Neural crest cell (in vitro differentiated cells): Measurements from ENCODE around the gene TPRN. TPM values are rescaled to one million over a fixed set of nuclear protein-coding genes. Genes with fewer than 3 reads are reported as not detected.
"Not testable (repeated sequence)": the region's sequence is repeated elsewhere in the genome, so short reads cannot be mapped to it uniquely, and the experiment has no call there.

Experiments
- DNase-seq: peaks from one replicate; pipeline ENCODE4 v3.0.0; 2021; ENCODE audit warnings: low read depth, mixed read lengths, low spot score
- H3K27ac Mint-ChIP-seq: one replicate; pipeline ENCODE4 v1.8.0; 2021; ENCODE audit warnings: mild to moderate bottlenecking, mixed read lengths; ENCODE audit not compliant: unreplicated experiment
- H3K27me3 Mint-ChIP-seq: 2 replicates; pipeline ENCODE4 v1.8.0; 2021; ENCODE audit warnings: low read depth, mild to moderate bottlenecking, mixed read lengths
- H3K36me3 Mint-ChIP-seq: 2 replicates; pipeline ENCODE4 v1.8.0; 2021; ENCODE audit warnings: low read depth, mild to moderate bottlenecking, mixed read lengths
- H3K4me1 Mint-ChIP-seq: 2 replicates; pipeline ENCODE4 v1.8.0; 2021; ENCODE audit warnings: mixed read lengths
- H3K4me3 Mint-ChIP-seq: one replicate; pipeline ENCODE4 v1.8.0; 2021; ENCODE audit warnings: mild to moderate bottlenecking, mixed read lengths
- H3K9me3 Mint-ChIP-seq: 2 replicates; pipeline ENCODE4 v1.8.0; 2021; ENCODE audit warnings: mixed read lengths
- total RNA-seq: library from RNA; stranded (reverse); gene quantifications from 2 replicates; pipeline ENCODE4 v1.2.1, GENCODE V29; 2021
- TF ChIP-seq, protein P1 (sequence below): fragments of 200-600 bp; sonication (generic); conservative IDR thresholded peaks from 2 replicates; pipeline ENCODE4 v1.5.0; 2021; ENCODE audit warnings: antibody characterized with exemption, mild to moderate bottlenecking

The TPRN gene
- total RNA-seq, 1 donor from 2014 or later, result 25.1 TPM

DNA sequence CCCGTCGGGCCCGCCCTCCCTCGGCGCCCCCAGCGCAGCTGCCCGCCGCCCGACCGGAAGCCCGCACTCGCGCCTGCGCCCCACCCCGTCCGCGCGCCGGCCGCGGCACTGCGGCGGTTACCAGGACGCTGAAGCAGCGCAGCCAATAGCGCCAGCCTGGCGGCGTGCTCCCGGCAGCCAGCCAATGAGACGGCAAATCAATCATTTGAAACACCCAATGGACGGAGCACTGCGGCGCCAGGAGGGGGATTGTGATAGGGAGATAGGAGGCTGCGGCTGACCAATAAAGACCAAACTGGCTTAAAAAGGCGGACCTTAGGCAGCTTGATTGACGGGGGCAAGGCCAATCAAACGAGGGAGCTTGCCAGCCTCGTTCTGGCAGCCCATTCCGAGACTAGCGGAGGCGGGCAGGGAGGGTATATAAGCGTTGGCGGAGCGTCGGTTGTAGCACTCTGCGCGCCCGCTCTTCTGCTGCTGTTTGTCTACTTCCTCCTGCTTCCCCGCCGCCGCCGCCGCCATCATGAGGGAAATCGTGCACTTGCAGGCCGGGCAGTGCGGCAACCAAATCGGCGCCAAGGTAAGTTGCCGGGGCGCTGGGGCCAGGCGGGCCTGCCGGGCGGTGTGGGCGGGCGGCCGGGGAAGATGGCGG, 40.4 kb upstream of the TPRN start, which contains the start of gene TUBB4B:
Gene TUBB4B, plus strand, starts transcription at position 447 of the 649 bp plus-strand sequence. Its CDS starts 74 bp downstream, at position 521.
- Mint-ChIP-seq H3K9me3 (no peaks in the 10 kb centered on the region), H3K4me3 (peak within 1 kb of the TSS; percentile 97), H3K36me3 (peaks cover 11% of the 10 kb centered on the region), H3K4me1 (peaks cover 24% of the 10 kb centered on the region), H3K27ac (no peak within 1 kb of the TSS), H3K27me3 (peaks cover 4% of the 10 kb centered on the region)
- TF ChIP-seq, protein P1, sequence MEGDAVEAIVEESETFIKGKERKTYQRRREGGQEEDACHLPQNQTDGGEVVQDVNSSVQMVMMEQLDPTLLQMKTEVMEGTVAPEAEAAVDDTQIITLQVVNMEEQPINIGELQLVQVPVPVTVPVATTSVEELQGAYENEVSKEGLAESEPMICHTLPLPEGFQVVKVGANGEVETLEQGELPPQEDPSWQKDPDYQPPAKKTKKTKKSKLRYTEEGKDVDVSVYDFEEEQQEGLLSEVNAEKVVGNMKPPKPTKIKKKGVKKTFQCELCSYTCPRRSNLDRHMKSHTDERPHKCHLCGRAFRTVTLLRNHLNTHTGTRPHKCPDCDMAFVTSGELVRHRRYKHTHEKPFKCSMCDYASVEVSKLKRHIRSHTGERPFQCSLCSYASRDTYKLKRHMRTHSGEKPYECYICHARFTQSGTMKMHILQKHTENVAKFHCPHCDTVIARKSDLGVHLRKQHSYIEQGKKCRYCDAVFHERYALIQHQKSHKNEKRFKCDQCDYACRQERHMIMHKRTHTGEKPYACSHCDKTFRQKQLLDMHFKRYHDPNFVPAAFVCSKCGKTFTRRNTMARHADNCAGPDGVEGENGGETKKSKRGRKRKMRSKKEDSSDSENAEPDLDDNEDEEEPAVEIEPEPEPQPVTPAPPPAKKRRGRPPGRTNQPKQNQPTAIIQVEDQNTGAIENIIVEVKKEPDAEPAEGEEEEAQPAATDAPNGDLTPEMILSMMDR, result no peak
- DNase-seq, result peak; percentile 95

DNA sequence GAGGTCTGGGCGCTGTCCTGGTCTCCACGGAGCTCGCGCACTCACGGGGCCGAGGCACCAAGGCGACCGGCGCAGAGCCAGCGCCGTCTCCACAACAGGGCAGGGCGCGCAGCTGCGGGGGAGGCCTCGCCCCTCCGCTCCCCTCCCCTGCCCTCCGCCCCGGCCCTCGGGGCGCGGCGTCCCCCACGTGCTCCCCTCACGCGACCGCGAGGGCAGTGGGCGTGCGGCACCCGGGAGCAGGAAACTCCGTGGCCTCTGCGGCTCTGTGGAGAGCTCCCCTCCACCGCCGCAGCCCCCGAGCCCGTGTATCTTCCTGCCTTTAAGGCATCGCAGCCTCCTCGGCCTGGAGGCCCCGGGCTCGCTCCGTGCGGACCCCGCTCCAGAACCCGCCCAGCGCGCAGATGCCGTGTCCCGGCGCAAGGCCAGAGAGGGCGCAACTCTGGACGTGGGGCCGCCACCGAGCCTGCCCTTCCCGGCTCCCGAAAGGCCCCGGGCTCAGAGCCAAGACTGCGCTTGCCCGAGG, 39.8 kb upstream of the TPRN start:
- H3K27me3 Mint-ChIP-seq, result peaks cover 4% of the 10 kb centered on the region
- TF ChIP-seq, protein P1, result no peak
- H3K27ac Mint-ChIP-seq, result no peak overlapping the region
- H3K4me1 Mint-ChIP-seq, result peaks cover 24% of the 10 kb centered on the region
- no peaks in the 10 kb centered on the region for H3K9me3 Mint-ChIP-seq
- no peak for DNase-seq
- peak overlapping the region; percentile 88 for H3K4me3 Mint-ChIP-seq
- peaks cover 11% of the 10 kb centered on the region for H3K36me3 Mint-ChIP-seq

DNA sequence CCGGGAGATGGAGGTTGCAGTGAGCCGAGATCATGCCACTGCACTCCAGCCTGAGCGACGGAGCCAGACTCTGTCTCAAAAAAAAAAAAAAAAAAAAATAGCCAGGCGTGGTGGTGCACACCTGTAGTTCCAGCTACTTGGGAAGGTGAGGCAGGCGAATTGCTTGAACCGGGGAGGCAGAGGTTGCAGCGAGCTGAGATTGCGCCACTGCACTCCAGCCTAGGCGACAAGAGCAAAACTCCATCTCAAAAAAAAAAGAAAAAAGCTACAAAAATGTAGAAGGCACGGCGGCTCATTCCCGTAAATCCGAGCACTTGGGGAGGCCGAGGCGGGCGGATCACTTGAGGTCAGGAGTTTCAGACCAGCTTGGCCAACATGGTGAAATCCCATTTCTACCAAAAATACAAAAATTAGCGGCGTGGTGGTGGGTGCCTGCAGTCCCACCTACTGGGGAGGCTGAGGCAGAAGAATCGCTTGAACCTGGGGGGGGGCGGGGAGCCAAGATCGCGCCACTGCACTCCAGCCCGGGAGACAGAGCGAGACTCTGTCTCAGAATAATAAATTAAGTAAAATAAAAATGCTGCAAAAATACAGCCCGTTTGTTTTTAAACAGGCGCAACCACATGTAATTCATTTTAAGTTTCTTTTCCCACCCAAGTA, 39.1 kb upstream of the TPRN start:
- DNase-seq, H3K9me3 Mint-ChIP-seq, H3K27ac Mint-ChIP-seq, H3K27me3 Mint-ChIP-seq: not testable (repeated sequence)
- peak overlapping the region; percentile 88 for H3K4me3 Mint-ChIP-seq
- H3K36me3 Mint-ChIP-seq, result peaks cover 11% of the 10 kb centered on the region
- H3K4me1 Mint-ChIP-seq, result peaks cover 24% of the 10 kb centered on the region

DNA sequence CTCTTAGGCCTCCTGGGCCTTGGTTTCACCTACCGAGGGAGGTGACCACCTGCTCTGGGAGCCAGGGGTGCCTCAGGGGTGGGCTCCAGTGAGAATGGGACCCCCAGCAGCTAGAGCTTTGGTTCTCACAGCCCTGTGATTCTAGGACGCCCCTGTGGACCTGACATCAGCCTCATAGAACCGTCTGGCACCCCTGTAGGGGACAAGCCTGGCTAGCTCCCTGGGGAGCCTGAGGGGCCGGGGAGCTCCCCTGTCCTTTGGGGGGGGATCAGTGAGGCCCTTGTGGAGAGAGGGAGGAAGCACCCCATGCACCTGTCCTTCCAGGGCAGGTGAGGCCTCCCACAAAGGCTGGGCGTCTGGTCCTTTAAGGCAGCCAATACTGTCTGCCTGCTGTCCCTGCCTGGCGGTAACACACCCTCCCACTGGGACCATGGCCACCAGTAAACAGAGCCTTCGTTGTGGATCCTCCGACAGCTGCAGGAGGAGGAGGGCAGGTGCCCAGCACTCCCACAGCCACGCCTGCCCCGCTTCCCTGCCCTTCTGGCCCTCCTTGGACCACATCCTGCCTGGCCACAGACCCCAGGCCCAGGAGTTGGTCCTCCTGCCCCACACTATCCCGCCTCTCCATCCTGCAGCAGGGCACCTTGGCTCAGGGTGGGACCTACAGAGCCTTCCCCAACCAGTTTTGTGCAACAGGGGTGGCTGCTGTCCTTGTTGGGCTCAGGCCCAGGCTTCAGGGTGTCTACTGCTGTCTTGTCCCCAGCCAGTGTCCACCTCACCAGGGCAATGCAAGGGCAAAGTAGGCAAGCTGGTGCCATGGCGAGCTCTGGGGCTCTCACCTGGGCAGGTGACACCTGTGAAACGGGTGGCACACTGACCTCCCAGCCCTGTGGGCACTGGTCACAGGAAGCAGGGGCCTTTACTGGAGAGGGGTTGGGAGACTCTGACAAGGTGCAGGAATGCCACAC, 37.5 kb upstream of the TPRN start:
- no peaks in the 10 kb centered on the region for H3K9me3 Mint-ChIP-seq
- H3K27ac Mint-ChIP-seq, result no peak overlapping the region
- peaks cover 4% of the 10 kb centered on the region for H3K27me3 Mint-ChIP-seq
- peaks cover 20% of the 10 kb centered on the region for H3K4me1 Mint-ChIP-seq
- H3K4me3 Mint-ChIP-seq, result peak overlapping the region; percentile 57
- DNase-seq, result no peak
- peaks cover 11% of the 10 kb centered on the region for H3K36me3 Mint-ChIP-seq
- TF ChIP-seq, protein P1, result no peak

DNA sequence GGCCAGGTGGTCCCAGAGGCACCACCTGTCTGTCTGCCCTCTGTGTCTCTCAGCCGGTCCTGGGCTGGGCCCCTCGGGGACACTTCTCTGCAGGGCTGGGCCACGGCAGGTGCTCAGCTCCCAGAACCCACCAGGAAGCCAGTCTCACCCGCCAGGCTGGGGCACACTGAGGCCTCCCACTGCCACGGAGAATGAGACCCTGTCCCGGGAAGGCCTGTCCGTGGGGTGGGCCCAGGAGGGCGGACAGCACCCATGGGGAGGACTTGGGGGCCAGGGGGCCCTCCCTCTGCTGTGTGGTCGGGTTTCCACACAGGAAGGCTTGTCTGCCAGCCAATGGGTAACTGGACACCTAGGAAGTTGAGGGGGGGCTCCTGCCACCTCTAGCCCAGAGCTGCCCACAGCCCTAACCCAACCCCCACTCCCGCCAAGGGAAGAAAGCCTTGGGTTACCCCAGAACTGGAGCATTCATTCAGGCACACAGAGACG, 36.4 kb upstream of the TPRN start:
- TF ChIP-seq, protein P1, result no peak
- H3K4me1 Mint-ChIP-seq, result peaks cover 11% of the 10 kb centered on the region
- H3K27me3 Mint-ChIP-seq, result peaks cover 4% of the 10 kb centered on the region
- H3K4me3 Mint-ChIP-seq, result no peak overlapping the region
- no peak for DNase-seq
- no peak overlapping the region for H3K27ac Mint-ChIP-seq
- H3K36me3 Mint-ChIP-seq, result peaks cover 4% of the 10 kb centered on the region
- no peaks in the 10 kb centered on the region for H3K9me3 Mint-ChIP-seq
